GM19328 (cell line): ENCODE measurements around the gene AIMP1.
"Not testable (repeated sequence)": the region's sequence is repeated elsewhere in the genome, so short reads cannot be mapped to it uniquely, and the experiment has no call there.

Experiments used
- ATAC-seq: cut with Tn5 transposase; IDR thresholded peaks from one replicate; pipeline ENCODE4 v1.9.1; 2021; ENCODE audit warnings: mild to moderate bottlenecking, moderate library complexity; ENCODE audit not compliant: unreplicated experiment

Gene AIMP1

DNA sequence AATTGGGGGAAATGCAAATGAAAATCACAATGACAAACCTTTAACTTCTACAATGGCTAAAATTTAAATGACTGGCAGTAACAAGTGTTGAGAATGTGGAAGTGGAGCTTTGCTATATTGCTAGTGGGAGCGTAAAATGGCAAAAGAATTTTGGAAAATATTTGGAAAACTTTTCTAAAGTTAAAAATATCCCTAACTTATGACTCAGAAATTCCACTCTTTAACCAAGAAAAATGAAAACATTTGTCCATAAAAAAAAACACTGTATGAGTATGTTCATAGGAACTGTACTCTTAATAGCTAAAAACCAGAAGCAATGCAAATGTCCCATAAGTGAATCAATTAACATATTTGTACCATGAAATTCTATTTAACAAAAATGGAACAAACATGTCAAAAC lies 4.0 kb upstream of the AIMP1 start:
- no peak for ATAC-seq

- no peak for ATAC-seq
These were observed 3.3 kb upstream of the AIMP1 start for GRCh38 chr4:106312997-106313522.

- ATAC-seq = no peak
These were observed 1.4 kb upstream of the AIMP1 start for GRCh38 chr4:106314960-106315359.

DNA sequence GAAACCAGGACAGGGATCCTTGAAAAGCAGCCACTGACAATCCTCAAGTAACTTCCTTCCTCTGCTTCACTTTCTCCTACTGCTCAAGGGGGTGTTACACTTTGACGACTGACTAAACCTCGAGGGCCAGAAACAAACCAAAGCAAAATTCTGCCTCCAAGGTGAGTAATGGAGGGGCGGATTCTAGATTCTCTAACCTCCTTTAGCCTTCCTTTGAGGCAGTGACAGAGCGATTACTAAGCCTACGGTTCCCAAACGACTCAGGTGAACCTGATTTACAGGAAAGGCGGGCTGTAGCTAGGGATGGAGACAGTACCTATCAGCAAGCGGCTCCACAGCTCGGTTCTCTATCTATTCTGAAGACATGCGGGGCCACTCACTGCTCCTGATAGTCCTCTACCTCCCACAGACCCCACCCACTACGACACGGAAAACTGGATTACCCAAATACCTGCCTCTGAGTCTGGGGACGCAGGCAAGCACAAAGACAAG lies 828 bp upstream of the AIMP1 start:
- peak; percentile 26 for ATAC-seq

- ATAC-seq = peak; percentile 7
These were observed 541 bp downstream of the AIMP1 start for GRCh38 chr4:106316773-106317409.

GRCh38 chr4:106317815-106318214 lies 1.5 kb downstream of the AIMP1 start:
- ATAC-seq = no peak

GRCh38 chr4:106318511-106318910 lies 2.2 kb downstream of the AIMP1 start:
- ATAC-seq = no peak

- no peak for ATAC-seq
These were observed 3.9 kb downstream of the AIMP1 start for GRCh38 chr4:106320235-106320634.

GRCh38 chr4:106321168-106321567 lies 4.8 kb downstream of the AIMP1 start:
- ATAC-seq = not testable (repeated sequence)

GRCh38 chr4:106321814-106322213 lies 5.5 kb downstream of the AIMP1 start:
- ATAC-seq = not testable (repeated sequence)

DNA sequence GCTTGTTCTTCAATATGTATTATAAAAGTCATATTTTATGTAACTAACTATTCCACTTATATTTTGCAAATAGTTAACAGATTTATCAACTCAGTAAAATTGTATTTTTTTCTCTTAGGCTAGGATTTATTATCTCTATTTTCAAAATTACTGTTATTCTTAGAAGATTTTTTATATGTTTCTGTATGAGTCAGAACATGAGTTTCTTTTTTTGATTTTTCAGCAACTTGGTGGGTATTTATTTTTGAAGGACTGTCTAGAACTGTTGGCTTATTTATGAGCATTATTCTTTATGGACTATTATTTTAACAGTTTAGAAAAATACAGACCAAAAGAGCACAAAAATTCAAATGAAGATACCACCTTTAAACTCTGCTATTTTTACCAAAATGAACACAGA lies 6.8 kb downstream of the AIMP1 start:
- ATAC-seq = no peak

DNA sequence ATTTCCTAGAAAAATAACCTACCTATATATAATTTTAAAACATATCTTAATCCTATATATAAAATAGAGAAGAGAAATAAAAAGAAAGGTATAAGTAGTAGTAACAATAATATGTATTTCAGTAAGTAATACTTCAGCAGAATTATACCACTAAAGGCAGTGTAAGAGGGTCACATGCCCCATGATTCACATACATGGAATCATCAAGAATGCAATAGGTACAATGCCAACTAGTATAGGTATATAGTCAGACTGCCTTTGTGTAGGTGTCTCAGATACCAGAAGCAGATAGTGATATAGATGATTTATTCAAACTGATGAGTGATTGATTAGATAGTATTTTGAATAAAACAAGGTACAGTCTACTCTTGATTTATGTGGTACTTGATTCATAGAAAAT lies 9.4 kb downstream of the AIMP1 start:
- ATAC-seq = no peak

DNA sequence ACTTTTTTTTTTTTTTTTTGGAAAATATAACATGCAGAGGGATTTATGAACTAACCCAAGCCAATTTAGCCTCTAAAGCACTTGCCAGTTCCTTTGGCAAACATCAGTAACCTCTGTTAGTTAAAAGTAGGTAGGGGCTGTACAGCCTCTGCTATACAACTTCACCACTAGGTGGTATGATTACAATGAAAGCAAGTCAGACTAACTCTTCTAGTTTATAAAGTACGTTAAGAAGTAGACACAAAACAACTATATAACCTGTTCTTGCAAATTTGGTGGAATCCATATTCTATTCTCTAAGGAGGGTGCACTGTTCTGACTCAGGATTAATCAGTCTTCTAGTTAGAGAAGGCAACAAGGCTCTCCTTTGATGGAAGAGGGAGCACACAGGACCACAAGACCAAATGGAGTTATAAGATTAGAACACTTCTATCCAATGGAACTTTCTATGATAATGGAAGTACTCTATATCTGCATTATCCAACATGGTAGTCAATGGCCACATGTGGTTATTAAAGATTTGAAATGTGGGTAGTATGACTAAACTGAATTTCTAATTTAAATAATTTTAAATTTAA lies 12.8 kb downstream of the AIMP1 start:
- ATAC-seq = peak; percentile 89

- ATAC-seq = no peak
These were observed 16.8 kb downstream of the AIMP1 start for GRCh38 chr4:106333186-106333585.

GRCh38 chr4:106334741-106335470 lies 18.6 kb downstream of the AIMP1 start:
- no peak for ATAC-seq

GRCh38 chr4:106336618-106337017 lies 20.3 kb downstream of the AIMP1 start:
- no peak for ATAC-seq

GRCh38 chr4:106337916-106338315 lies 21.6 kb downstream of the AIMP1 start:
- no peak for ATAC-seq

GRCh38 chr4:106338671-106339070 lies 22.3 kb downstream of the AIMP1 start:
- no peak for ATAC-seq

- no peak for ATAC-seq
These were observed 23.1 kb downstream of the AIMP1 start for GRCh38 chr4:106339431-106339830.

DNA sequence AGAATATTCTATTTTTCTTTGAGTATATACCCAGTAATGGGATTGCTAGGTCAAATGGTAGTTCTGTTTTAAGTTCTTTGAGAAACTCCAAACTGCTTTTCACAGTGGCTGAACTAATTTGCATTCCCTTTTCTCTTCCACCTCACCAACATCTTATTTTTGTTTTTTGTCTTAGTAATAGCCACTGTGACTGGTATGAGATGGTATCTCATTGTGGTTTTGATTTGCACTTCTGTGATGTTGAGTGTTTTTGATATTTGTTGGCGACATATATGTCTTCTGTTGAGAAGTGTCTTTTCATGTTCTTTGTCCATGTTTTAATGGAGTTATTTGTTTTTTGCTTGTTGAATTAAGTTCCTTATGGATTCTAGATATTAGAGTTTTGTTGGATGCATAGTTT lies 24.4 kb downstream of the AIMP1 start:
- no peak for ATAC-seq

GRCh38 chr4:106343865-106344646 lies 27.7 kb downstream of the AIMP1 start:
- no peak for ATAC-seq
